HepG2 (cell line): Measurements from ENCODE around the gene KLF5. TPM values are rescaled to one million over a fixed set of nuclear protein-coding genes. Genes with fewer than 3 reads are reported as not detected.

Experiments used
- ATM ChIP-seq: fragments of 450-650 bp; IDR thresholded peaks from 2 replicates; pipeline ENCODE4 v1.7.1; 2017; ENCODE audit warnings: mild to moderate bottlenecking, borderline replicate concordance
- CEBPB ChIP-seq: IDR thresholded peaks from 2 replicates; pipeline ENCODE4 v1.6.1; 2011; ENCODE audit warnings: low read depth, low read length, improper control_type of control experiment, borderline replicate concordance
- CEBPG ChIP-seq: IDR thresholded peaks from 2 replicates; pipeline ENCODE4 v1.6.1; 2016
- EP300 ChIP-seq, 3 experiments: sonication (generic) in 1 of 3; formaldehyde crosslinking in 1 of 3; IDR thresholded peaks; 2 replicates each; pipeline versions ENCODE4 v1.5.1 to v1.6.1; 2011 to 2020; ENCODE audit warnings: low read depth in 2 of 3, low read length in 2 of 3, borderline replicate concordance in 1 of 3, improper control_type of control experiment in 1 of 3, mild to moderate bottlenecking in 1 of 3, missing genetic modification reagents in 1 of 3, moderate library complexity in 1 of 3
- KLF16 ChIP-seq, 2 experiments: sonication (generic) in 1 of 2; formaldehyde crosslinking in 1 of 2; IDR thresholded peaks; 2 replicates each; pipeline versions ENCODE4 v1.6.1 to v1.8.0; 2016 to 2023; ENCODE audit warnings: missing genetic modification reagents in 2 of 2, missing compliant biosample characterization in 1 of 2
- NFKBIZ ChIP-seq: IDR thresholded peaks from 2 replicates; pipeline ENCODE4 v1.6.1; 2018; ENCODE audit warnings: missing genetic modification reagents, missing compliant biosample characterization
- PPARG ChIP-seq: conservative IDR thresholded peaks from 2 replicates; pipeline ENCODE4 v1.6.1; 2016; ENCODE audit warnings: missing biosample characterization, missing genetic modification reagents
- SYNCRIP ChIP-seq: fragments of 200-400 bp; formaldehyde crosslinking; IDR thresholded peaks from 2 replicates; pipeline ENCODE4 v1.6.1; 2018; ENCODE audit warnings: mild to moderate bottlenecking, low read depth, low read length; ENCODE audit not compliant: insufficient read depth
- TOPORS ChIP-seq: sonication (generic); formaldehyde crosslinking; IDR thresholded peaks from 2 replicates; pipeline ENCODE4 v1.8.0; 2023; ENCODE audit warnings: mild to moderate bottlenecking, missing genetic modification reagents
- TP53 ChIP-seq: sonication (generic); formaldehyde crosslinking; conservative IDR thresholded peaks from 2 replicates; pipeline ENCODE4 v1.4.0; 2020; ENCODE audit warnings: missing genetic modification reagents
- ZMYM2 ChIP-seq: sonication (generic); formaldehyde crosslinking; IDR thresholded peaks from 2 replicates; pipeline ENCODE4 v1.8.0; 2022; ENCODE audit warnings: mild to moderate bottlenecking, missing genetic modification reagents
- ZNF263 ChIP-seq: sonication (generic); formaldehyde crosslinking; IDR thresholded peaks from 2 replicates; pipeline ENCODE4 v1.4.0; 2020; ENCODE audit warnings: missing genetic modification reagents
- ZNF30 ChIP-seq: sonication (generic); formaldehyde crosslinking; IDR thresholded peaks from 2 replicates; pipeline ENCODE4 v1.5.0; 2020; ENCODE audit warnings: mild to moderate bottlenecking, missing genetic modification reagents
- ZNF451 ChIP-seq: sonication (generic); formaldehyde crosslinking; IDR thresholded peaks from 2 replicates; pipeline ENCODE4 v1.5.0; 2020; ENCODE audit warnings: mild to moderate bottlenecking, missing genetic modification reagents
- ZNF547 ChIP-seq: sonication (generic); formaldehyde crosslinking; IDR thresholded peaks from 2 replicates; pipeline ENCODE4 v1.5.1; 2020; ENCODE audit warnings: mild to moderate bottlenecking, missing genetic modification reagents
- ZNF619 ChIP-seq: sonication (generic); formaldehyde crosslinking; IDR thresholded peaks from 2 replicates; pipeline ENCODE4 v1.4.0; 2020; ENCODE audit warnings: mild to moderate bottlenecking, missing genetic modification reagents
- ZNF674 ChIP-seq: sonication (generic); formaldehyde crosslinking; IDR thresholded peaks from 2 replicates; pipeline ENCODE4 v1.5.0; 2020; ENCODE audit warnings: low read depth, mild to moderate bottlenecking, missing genetic modification reagents
- ZNF75D ChIP-seq: sonication (generic); formaldehyde crosslinking; IDR thresholded peaks from 2 replicates; pipeline ENCODE4 v1.8.1; 2023; ENCODE audit warnings: missing genetic modification reagents, mild to moderate bottlenecking, borderline replicate concordance
- polyA plus RNA-seq, 8 experiments: library from polyadenylated mRNA; depleted of rRNA in 3 of 8; stranded (reverse) in 7 of 8; unstranded in 1 of 8; fragments of >200 nt; fragmentation: Illumina TruSeq in 4 of 8; extraction: Trizol in 4 of 8; gene quantifications; 2 replicates each; pipeline versions ENCODE4 v1.2.1 to v1.2.3, GENCODE V29; 2011 to 2016; ENCODE audit warnings: low read depth in 4 of 8, missing spikeins in 1 of 8, mixed read lengths in 1 of 8; ENCODE audit not compliant: insufficient read depth in 1 of 8
- total RNA-seq, 5 experiments: library from RNA; depleted of rRNA; stranded (reverse); fragments of >200 nt; fragmentation: Illumina TruSeq; extraction: Trizol; gene quantifications; 2 replicates each; pipeline ENCODE4 v1.2.3, GENCODE V29; 2016; ENCODE audit warnings: low read depth in 1 of 5
- TF ChIP-seq, protein P1 (sequence below): sonication (generic); formaldehyde crosslinking; IDR thresholded peaks from 2 replicates; pipeline ENCODE4 v1.4.0; 2020; ENCODE audit warnings: missing genetic modification reagents
- TF ChIP-seq, protein P2 (sequence below): sonication (generic); formaldehyde crosslinking; IDR thresholded peaks from 2 replicates; pipeline ENCODE4 v1.4.0; 2020; ENCODE audit warnings: mild to moderate bottlenecking, missing genetic modification reagents
- TF ChIP-seq, protein P3 (sequence below): IDR thresholded peaks from 2 replicates; pipeline ENCODE4 v1.6.1; 2016

KLF5 gene
- total and polyA plus RNA-seq, 2 of the 13 experiments (the other 11 are each of a cell fraction or from before 2014, with no cell fraction given), result 1.7 to 9.2 TPM

DNA sequence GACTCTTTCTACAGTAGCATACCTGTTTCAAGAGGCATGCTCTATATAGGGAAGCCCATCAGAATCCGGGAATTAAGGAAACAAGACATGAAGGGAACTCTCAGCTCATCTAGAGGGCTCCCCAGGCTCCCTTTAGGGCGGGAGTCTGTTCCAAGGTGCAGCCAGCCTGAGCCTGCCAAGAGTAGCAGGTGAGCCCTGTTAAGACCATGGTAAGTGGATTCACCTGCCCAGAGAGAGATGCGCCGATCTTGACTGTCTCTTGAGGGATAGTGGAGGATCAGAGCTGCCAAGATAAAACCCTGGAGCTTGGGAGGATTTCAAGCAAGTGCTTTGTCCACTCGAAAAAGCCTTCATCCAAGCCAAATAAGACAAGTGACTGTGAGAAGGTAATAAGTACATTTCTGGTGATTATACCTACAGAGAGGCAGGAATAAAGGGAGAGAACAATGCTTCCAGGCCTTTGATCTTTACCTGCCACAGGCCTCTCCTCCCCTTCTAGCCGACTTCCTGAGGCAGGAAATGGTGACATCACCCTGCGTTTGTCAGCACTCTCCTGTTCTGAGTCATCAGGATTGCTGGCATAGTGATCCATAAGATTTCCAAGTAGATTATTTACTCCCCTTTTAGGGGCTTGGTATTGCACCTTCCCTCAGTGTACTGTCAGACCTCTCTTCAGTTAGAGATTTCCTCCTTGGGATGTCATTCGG lies 31.5 kb downstream of the KLF5 start (continued):
- TF ChIP-seq, protein P1, sequence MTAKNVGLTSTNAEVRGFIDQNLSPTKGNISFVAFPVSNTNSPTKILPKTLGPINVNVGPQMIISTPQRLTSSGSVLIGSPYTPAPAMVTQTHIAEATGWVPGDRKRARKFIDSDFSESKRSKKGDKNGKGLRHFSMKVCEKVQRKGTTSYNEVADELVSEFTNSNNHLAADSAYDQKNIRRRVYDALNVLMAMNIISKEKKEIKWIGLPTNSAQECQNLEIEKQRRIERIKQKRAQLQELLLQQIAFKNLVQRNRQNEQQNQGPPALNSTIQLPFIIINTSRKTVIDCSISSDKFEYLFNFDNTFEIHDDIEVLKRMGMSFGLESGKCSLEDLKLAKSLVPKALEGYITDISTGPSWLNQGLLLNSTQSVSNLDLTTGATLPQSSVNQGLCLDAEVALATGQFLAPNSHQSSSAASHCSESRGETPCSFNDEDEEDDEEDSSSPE (CRISPR knock-in tag), result no peak
- TF ChIP-seq ZNF451 (CRISPR knock-in tag) (no peak), ZNF619 (CRISPR knock-in tag) (no peak), ZNF75D (CRISPR knock-in tag) (no peak), PPARG (peak; percentile 46; the same call in 1 of the 2 replicates), CEBPB (peak; percentile 37; the same call in 1 of the 2 replicates), ZNF30 (CRISPR knock-in tag) (no peak), TOPORS (CRISPR knock-in tag) (no peak), KLF16 (CRISPR knock-in tag; IDR thresholded peaks at IDR 0.05) (peak in 1 of 2 experiments; percentile 57; a peak in 1 of 4 replicates), NFKBIZ (CRISPR knock-in tag) (no peak), ZNF263 (CRISPR knock-in tag) (no peak), SYNCRIP (no peak), ZNF674 (no peak), ZNF547 (CRISPR knock-in tag) (no peak), EP300 (IDR thresholded peaks at IDR 0.05; ENCODE audit: low read depth in 2 of 2, low read length in 2 of 2) (peak; percentile 27 to 89; a peak in 2 of 4 replicates), EP300 (CRISPR knock-in tag; IDR thresholded peaks at IDR 0.05; ENCODE audit: borderline replicate concordance) (peak; percentile 82), ZMYM2 (peak; percentile 40; the same call in 1 of the 2 replicates), CEBPG (peak; percentile 68), TP53 (CRISPR knock-in tag) (no peak), ATM (no peak)
- TF ChIP-seq, protein P2, sequence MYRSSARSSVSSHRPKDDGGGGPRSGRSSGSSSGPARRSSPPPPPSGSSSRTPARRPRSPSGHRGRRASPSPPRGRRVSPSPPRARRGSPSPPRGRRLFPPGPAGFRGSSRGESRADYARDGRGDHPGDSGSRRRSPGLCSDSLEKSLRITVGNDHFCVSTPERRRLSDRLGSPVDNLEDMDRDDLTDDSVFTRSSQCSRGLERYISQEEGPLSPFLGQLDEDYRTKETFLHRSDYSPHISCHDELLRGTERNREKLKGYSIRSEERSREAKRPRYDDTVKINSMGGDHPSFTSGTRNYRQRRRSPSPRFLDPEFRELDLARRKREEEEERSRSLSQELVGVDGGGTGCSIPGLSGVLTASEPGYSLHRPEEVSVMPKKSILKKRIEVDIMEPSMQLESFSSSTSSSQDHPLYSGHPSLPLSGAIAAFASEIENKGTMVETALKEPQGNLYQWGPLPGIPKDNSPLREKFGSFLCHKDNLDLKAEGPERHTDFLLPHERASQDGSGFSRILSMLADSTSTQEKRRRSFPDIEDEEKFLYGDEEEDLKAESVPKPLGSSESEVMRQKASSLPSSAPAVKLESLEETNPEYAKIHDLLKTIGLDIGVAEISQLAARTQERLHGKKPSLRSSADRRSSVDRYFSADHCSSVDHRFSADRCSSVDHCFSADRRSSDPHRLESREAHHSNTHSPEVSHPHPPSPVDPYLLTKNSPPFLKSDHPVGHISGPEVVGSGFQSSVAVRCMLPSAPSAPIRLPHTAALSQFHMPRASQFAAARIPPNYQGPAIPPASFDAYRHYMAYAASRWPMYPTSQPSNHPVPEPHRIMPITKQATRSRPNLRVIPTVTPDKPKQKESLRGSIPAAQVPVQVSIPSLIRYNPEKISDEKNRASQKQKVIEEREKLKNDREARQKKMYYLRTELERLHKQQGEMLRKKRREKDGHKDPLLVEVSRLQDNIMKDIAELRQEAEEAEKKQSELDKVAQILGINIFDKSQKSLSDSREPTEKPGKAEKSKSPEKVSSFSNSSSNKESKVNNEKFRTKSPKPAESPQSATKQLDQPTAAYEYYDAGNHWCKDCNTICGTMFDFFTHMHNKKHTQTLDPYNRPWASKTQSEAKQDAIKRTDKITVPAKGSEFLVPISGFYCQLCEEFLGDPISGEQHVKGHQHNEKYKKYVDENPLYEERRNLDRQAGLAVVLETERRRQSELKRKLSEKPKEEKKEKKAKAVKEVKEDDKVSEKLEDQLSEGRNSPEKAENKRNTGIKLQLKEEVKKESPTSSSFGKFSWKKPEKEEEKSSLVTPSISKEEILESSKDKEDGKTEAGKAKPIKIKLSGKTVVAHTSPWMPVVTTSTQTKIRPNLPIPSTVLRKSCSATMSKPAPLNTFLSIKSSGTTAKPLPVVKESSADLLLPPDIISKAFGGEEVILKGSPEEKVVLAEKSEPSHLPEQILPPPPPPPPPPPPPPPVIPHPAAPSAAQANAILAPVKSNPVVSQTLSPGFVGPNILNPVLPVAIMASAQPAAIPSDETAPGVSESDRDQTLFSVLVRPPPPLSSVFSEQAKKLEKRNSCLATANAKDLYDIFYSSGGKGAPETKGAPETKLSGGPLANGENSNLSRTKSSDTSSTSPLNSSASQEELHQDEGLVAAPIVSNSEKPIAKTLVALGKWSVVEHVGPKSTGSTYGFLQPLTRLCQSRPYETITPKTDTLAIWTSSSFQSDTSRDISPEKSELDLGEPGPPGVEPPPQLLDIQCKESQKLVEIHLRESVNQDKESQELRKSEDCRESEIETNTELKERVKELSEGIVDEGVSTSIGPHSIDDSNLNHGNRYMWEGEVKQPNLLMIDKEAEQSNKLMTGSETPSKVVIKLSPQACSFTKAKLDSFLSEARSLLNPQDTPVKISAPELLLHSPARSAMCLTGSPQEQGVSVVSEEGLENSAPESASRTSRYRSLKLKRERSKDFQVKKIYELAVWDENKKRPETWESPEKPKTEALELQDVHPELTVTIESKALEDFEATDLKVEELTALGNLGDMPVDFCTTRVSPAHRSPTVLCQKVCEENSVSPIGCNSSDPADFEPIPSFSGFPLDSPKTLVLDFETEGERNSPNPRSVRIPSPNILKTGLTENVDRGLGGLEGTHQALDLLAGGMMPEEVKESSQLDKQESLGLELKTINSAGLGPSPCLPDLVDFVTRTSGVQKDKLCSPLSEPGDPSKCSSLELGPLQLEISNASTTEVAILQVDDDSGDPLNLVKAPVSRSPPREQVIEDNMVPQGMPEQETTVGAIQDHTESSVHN (CRISPR knock-in tag), result no peak
- TF ChIP-seq, protein P3, sequence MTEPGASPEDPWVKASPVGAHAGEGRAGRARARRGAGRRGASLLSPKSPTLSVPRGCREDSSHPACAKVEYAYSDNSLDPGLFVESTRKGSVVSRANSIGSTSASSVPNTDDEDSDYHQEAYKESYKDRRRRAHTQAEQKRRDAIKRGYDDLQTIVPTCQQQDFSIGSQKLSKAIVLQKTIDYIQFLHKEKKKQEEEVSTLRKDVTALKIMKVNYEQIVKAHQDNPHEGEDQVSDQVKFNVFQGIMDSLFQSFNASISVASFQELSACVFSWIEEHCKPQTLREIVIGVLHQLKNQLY (CRISPR knock-in tag), result no peak
